Measurements from ENCODE around the gene LDLRAD3.
A peak's percentile ranks its signal among the peaks of the same experiment; 100 is the strongest.
"Not testable (repeated sequence)": the region's sequence is repeated elsewhere in the genome, so short reads cannot be mapped to it uniquely, and the experiment has no call there.

Gene LDLRAD3, protein sequence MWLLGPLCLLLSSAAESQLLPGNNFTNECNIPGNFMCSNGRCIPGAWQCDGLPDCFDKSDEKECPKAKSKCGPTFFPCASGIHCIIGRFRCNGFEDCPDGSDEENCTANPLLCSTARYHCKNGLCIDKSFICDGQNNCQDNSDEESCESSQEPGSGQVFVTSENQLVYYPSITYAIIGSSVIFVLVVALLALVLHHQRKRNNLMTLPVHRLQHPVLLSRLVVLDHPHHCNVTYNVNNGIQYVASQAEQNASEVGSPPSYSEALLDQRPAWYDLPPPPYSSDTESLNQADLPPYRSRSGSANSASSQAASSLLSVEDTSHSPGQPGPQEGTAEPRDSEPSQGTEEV

DNA sequence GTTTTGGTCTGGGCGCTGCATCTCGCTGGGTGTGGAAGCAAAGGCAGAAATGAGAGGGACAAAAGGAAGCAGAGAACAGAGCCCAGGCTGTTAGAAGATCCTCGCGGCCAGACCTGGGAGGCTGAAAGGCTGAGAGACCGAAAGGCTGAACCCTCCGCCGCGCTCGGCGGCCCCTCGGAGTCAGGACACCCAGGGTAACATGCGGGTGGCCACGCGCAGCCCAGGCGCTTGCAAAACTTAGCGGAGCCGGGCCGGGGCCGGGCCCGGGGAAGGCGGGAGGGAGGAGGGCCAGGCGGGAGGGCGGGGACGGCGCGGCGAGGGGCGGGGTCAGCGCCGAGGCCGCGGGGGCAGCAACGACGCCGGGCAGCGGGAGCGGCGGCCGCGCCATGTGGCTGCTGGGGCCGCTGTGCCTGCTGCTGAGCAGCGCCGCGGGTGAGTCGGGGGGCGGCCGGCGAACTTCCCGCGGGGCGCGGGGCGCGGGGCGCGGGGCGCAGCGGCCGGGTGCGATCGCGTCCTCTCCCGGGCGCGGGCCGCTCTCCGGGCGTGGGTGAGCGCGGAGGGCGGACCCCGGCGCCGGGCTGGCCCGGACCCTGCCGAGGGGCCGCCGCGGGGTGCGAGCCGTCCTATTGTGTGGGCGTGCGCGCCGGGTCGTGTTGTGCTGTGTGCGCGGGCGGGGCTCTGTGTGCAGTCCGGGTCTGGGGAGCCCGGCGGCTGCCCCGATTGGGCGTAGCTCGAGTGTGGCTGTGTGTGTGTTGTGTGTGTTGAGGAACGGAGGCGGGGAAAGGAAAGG is at the start of gene LDLRAD3:
LDLRAD3 (plus strand) TSS at position 350 of the 790 bp plus-strand sequence; CDS start at position 387, 37 bp downstream.
- DNase-seq, result peak; percentile 79

- no peak for DNase-seq
These were observed 46.8 kb upstream of the LDLRAD3 start for GRCh38 chr11:35897019-35897418.

DNA sequence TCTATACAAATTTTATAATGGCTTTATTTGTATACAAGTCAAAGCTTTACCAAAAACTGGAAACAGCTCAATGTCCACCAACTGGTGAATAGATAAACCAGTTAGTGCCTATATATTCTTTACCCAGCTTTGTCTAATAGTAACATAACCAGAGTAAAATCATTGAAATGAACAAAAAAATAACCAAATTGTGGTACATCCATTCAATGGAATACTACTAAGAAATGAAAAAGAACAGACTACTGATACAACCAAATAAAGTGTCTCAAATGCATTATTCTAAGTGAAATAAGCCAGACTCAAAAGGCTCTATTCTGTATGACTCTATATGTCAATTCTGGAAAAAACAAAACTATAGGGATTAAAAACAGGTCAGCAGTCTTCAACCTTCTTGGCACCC is 40.9 kb upstream of the LDLRAD3 start:
- DNase-seq, result no peak

GRCh38 chr11:35905646-35906276 is 38.1 kb upstream of the LDLRAD3 start:
- DNase-seq, result no peak

DNA sequence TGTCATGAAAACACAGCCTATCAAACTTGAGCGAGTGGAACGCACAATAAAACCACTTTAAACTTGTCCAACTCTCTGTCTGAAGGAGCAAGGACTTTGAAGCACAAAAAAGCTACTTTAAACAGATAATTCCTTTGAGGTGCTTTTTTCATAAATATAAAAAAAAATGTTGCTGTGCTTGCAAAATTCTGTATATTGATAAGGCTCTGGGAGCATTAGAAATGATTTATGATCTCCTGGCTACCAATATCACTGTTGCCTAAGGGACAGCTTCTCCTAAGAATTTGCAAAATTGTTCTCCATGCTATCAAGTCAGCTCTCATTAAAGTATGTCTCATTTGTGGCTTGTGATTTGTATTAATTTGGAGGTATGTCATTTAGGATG is 37.6 kb upstream of the LDLRAD3 start:
- DNase-seq, result no peak

DNA sequence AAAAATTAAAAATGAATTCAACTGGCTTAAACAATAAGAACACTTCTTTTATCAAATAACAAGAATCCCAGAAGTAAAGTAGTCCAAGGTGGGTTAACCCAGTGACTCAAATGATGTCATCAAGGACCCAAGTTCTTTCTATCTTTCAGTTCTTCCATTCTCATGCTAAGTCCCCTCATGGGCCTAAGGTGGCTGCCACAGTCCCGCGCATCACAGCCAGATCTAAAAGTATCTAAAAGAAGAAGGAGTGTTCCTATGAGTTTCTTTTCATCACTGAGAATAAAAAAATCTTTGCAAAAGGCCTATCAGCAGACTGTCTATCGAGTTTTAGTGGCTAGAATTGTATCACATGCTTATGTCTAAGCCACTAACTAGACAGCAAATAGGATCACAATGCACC is 37.2 kb upstream of the LDLRAD3 start:
- no peak for DNase-seq

DNA sequence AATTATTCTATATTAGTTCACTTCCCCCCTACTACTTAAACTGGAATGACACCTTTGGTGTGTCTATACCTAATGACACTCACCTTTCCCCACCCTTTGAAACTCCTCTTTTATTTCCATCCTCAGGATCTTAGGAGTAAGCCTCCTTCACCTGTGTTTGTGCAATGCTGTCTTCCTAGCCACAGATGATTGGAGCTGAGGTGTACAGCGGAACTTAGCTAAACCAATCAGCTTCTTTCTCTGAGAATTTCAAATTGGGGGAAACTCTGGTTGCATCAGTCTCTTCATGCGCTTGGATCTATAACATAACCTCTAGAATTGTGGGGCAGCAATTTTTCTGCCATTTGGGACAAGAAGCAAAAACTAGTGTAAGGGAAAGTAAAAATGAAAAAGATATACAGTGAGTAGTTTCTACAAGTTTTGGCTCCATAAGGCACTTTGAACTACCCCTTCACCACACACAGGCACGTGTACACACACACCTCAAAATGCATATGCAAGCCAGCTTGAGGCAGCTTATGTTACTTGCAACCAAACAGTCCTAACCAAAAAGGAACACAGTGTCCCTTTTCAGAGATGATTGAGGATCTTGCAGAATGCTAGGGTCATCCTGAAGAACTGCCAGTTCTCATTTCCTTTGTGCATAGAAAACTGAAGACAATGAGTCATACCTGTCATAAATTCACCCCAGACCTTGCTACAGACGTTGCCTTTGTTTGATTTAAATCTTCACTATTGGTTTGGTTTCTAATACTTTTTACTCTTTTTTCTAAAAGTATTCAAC is 36.0 kb upstream of the LDLRAD3 start:
- no peak for DNase-seq

GRCh38 chr11:35908432-35908771 is 35.5 kb upstream of the LDLRAD3 start:
- DNase-seq, result not testable (repeated sequence)

DNA sequence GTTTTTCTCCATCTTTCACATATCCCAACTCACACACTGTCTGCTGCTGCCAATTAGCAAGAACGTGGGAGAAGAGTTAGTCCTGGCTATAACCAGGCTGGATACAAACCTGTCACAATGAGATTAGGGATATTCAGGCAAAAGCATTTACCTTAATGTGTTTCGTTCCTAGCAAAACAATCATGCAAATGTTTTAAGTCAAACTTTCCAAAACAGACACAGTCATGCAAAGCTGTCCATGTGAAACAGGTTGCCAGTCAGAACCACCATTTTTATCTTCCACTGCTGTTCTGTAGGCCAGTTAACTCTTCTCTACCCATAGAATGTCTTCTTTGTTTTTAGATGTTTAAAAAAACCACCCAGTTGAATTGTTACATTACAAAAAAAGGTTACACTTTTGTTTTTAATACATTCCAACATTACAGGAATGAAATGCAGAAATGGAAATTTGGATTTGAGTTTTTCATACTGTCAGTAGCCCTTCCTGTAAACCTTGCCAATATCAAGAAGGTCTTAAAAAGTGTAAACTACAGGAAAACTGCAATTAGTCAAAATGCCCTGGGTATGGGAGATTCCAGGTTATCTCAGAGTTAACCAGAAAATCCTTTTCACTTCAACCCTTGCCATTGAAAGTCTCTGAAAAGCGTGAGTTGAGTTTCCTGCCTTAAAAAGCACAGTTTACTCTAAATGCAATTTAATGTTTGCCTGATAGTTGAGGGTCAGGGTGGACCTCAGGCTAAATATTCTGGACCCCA is 34.2 kb upstream of the LDLRAD3 start:
- no peak for DNase-seq

- DNase-seq, result no peak
These were observed 32.8 kb upstream of the LDLRAD3 start for GRCh38 chr11:35911013-35911412.

DNA sequence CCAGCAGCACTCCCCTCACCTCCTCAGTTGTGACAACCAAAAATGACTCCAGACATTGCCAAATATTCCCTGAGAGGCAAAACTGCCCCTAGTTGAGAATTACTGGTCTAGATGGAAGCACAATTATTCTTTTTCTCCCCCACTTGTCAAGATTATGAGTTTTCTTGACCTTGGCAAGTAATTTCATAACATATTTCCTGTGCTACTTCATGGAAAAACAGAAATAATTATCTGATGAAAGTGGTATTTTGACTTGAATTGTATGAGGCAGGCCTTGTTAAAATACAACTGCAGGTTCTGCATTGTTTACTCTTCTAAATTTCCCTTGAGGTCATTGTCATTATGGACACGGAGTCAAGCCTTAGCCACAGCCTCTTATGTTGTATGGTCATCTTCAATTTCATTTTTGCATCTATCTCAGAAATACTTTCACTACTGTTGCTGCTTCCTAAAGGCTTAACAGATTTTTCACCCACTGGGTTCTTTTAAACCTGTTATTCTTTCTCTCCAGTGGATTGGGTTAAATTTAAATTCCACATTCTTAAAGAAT is 32.2 kb upstream of the LDLRAD3 start:
- peak; percentile 13 for DNase-seq

- not testable (repeated sequence) for DNase-seq
These were observed 31.4 kb upstream of the LDLRAD3 start for GRCh38 chr11:35912436-35912835.

GRCh38 chr11:35912883-35913624 is 30.8 kb upstream of the LDLRAD3 start:
- no peak for DNase-seq

DNA sequence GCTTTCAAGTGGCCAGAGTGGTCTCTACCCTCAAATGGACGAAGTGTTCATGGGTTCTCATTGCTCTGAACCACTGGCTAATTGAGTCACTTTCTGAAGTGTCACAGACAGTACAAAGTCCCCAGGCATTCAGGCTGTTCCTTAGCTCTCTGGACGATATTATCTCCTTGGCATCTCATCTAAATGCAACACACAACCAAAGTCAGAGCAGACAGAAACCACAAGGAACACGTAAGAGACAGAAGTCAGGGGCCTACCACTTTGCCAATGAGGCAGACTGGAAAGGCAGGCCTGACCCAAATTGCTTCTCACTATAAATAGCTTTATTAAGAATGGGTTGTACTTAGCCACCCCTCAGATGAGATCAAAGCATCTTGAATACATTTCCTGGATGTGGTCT is 29.0 kb upstream of the LDLRAD3 start:
- DNase-seq, result peak; percentile 86

- DNase-seq, result no peak
These were observed 27.6 kb upstream of the LDLRAD3 start for GRCh38 chr11:35916270-35916669.

- DNase-seq, result no peak
These were observed 26.2 kb upstream of the LDLRAD3 start for GRCh38 chr11:35917676-35918075.

- no peak for DNase-seq
These were observed 25.1 kb upstream of the LDLRAD3 start for GRCh38 chr11:35918716-35919115.

- DNase-seq, result no peak
These were observed 24.6 kb upstream of the LDLRAD3 start for GRCh38 chr11:35919244-35919643.

DNA sequence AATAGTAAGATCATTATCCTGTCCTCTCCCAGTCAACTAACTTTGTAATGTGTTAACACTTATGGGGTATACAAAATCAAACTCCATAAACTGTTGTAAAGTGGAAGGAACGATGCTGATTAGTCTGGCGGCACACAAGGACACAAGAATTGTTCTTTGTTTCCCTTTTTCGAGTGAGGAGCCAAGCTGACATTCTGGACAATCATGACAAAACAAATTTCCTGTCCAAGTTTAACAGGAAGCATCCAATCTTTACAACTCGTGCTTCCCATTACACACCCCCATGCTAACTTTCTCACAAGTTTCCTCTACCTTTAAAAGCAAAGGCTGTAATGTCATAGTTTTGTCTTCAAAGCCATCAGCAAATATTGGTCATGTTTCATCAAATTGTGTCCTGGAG is 20.4 kb upstream of the LDLRAD3 start:
- DNase-seq, result no peak

- DNase-seq, result no peak
These were observed 19.1 kb upstream of the LDLRAD3 start for GRCh38 chr11:35924811-35925210.

DNA sequence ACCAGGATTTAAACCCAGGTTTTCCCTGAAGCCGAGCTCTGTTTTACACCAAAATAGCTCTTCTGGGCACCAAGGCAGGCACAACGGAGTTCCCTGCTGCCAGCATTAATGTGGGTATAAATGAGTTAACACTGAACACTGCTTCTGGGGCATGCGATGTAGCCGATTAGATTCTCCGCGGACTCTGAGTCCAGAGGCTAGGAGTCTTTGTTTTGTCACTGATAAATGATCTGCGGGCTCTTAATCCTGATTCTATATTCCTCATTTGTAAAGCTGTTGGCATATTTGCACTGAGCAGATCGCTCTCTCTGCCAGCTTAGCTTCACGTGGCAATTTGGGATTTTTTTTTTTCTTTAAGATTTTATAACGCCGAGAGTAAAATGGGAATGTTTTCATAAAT is 16.8 kb upstream of the LDLRAD3 start:
- DNase-seq, result no peak

Measured in hematopoietic multipotent progenitor cell treated with erythropoietin and hydrocortisone succinate and interleukin-3 and kit ligand, for 8 days (in vitro differentiated cells).